HepG2 (cell line): ENCODE results near the gene LIFR. TPM values are rescaled to one million over a fixed set of nuclear protein-coding genes. Genes with fewer than 3 reads are reported as not detected.
"Not testable (repeated sequence)": the region's sequence is repeated elsewhere in the genome, so short reads cannot be mapped to it uniquely, and the experiment has no call there.

Source experiments
- ATAC-seq: fragments of 200-7000 bp; cut with Tn5 transposase; 3 replicates; pipeline ENCODE4 v1.9.1; 2020; ENCODE audit warnings: mild to moderate bottlenecking, moderate library complexity
- BruUV-seq: library from RNA; stranded (reverse); fragments of 400-500 nt; replicated peaks from 2 replicates; lab custom pipeline; 2021; lab: Mats Ljungman, UMichigan
- CTCF ChIA-PET: fragments of 300-600 bp; formaldehyde crosslinking; extraction: SDS; loops from one replicate; lab custom pipeline; 2021; ENCODE audit warnings: low total read pairs, inconsistent platforms, low intra/inter-chr PET ratio; lab: Yijun Ruan, JAX
- POLR2A ChIA-PET: fragments of 350-600 bp; sonication (Branson Sonifier 250); formaldehyde crosslinking; loops from one replicate; lab custom pipeline; 2020; ENCODE audit warnings: antibody characterized with exemption, inconsistent platforms; lab: Yijun Ruan, JAX
- DNase-seq: peaks from one replicate; pipeline ENCODE4 v3.0.0-alpha.2; 2015; ENCODE audit warnings: low spot score
- FAIRE-seq: peaks from 3 replicates; lab custom pipeline; 2011; peaks lifted over from hg19 to GRCh38; lab: Jason Lieb, UNC
- H2AFZ ChIP-seq: one replicate; pipeline ENCODE4 v1.6.1; 2011; ENCODE audit warnings: low read length, inconsistent platforms
- H3K27ac ChIP-seq: fragments of 300-600 bp; 3 replicates; pipeline ENCODE4 v1.8.0; 2011; ENCODE audit warnings: mixed run types, mild to moderate bottlenecking, mixed read lengths, low read length, inconsistent platforms; ENCODE audit not compliant: insufficient read depth; ENCODE audit errors: extremely low read length
- H3K27me3 ChIP-seq, 2 experiments: fragments of 200-600 bp in 1 of 2; 2 replicates in 1 of 2; 3 replicates in 1 of 2; pipeline versions ENCODE4 v1.6.0 to v1.8.0; 2011; ENCODE audit warnings: low read length in 2 of 2, mild to moderate bottlenecking in 2 of 2, moderate library complexity in 2 of 2, inconsistent platforms in 1 of 2; ENCODE audit not compliant: insufficient read depth in 2 of 2, control insufficient read depth in 1 of 2
- H3K36me3 ChIP-seq, 2 experiments: fragments of 200-600 bp in 1 of 2; replicated peaks in 1 of 2; 2 replicates in 1 of 2; 3 replicates in 1 of 2; pipeline versions ENCODE4 v1.5.1 to v1.8.0; 2011; ENCODE audit warnings: low read length in 2 of 2, inconsistent platforms in 1 of 2; ENCODE audit not compliant: insufficient read depth in 2 of 2, control insufficient read depth in 1 of 2
- H3K4me1 ChIP-seq: 2 replicates; pipeline ENCODE4 v1.5.1; 2012; ENCODE audit warnings: low read length, inconsistent platforms; ENCODE audit not compliant: insufficient read depth
- H3K4me2 ChIP-seq: 2 replicates; pipeline ENCODE4 v1.6.0; 2011; ENCODE audit warnings: low read depth, low read length, inconsistent platforms
- H3K4me3 ChIP-seq, 3 experiments: fragments of 200-600 bp in 1 of 3; sonication (generic), shearing (Covaris generic) in 1 of 3; replicated peaks in 1 of 3; 2 replicates each; pipeline ENCODE4 v1.5.1; 2011 to 2016; ENCODE audit warnings: low read length in 3 of 3, inconsistent platforms in 2 of 3, low read depth in 2 of 3, mild to moderate bottlenecking in 2 of 3, control low read depth in 1 of 3, mixed read lengths in 1 of 3; ENCODE audit not compliant: insufficient read depth in 1 of 3
- H3K79me2 ChIP-seq: one replicate; pipeline ENCODE4 v1.6.1; 2011; ENCODE audit warnings: low read length, inconsistent platforms; ENCODE audit not compliant: insufficient read depth
- H3K9ac ChIP-seq: 2 replicates; pipeline ENCODE4 v1.6.0; 2011; ENCODE audit warnings: mild to moderate bottlenecking, low read depth, low read length, inconsistent platforms; ENCODE audit not compliant: insufficient read depth
- H3K9me3 ChIP-seq: 2 replicates; pipeline ENCODE4 v1.5.1; 2012; ENCODE audit warnings: mild to moderate bottlenecking, low read length
- H4K20me1 ChIP-seq: 2 replicates; pipeline ENCODE4 v1.6.0; 2011; ENCODE audit warnings: inconsistent platforms, mild to moderate bottlenecking, low read length, moderate library complexity; ENCODE audit not compliant: insufficient read depth
- ARNT ChIP-seq: fragments of 450-650 bp; IDR thresholded peaks from 2 replicates; pipeline ENCODE4 v1.6.1; 2017
- ATRX ChIP-seq: sonication (generic); formaldehyde crosslinking; IDR thresholded peaks from 2 replicates; pipeline ENCODE4 v1.4.0; 2020; ENCODE audit warnings: missing genetic modification reagents, borderline replicate concordance
- SALL1 ChIP-seq: sonication (generic); formaldehyde crosslinking; IDR thresholded peaks from 2 replicates; pipeline ENCODE4 v1.8.0; 2022; ENCODE audit warnings: mild to moderate bottlenecking, missing genetic modification reagents
- TAF1 ChIP-seq: sonication (generic); formaldehyde crosslinking; IDR thresholded peaks from 2 replicates; pipeline ENCODE4 v1.4.0; 2020; ENCODE audit warnings: missing genetic modification reagents
- U2AF1 ChIP-seq: fragments of 200-400 bp; formaldehyde crosslinking; optimal IDR thresholded peaks from 2 replicates; pipeline ENCODE3; 2017; ENCODE audit warnings: mild to moderate bottlenecking, low read depth, low read length
- ZBED4 ChIP-seq: sonication (generic); formaldehyde crosslinking; IDR thresholded peaks from 2 replicates; pipeline ENCODE4 v1.4.0; 2020; ENCODE audit warnings: missing genetic modification reagents, borderline replicate concordance
- ZNF615 ChIP-seq: sonication (generic); formaldehyde crosslinking; IDR thresholded peaks from 2 replicates; pipeline ENCODE4 v1.5.0; 2020; ENCODE audit warnings: mild to moderate bottlenecking, missing genetic modification reagents, borderline replicate concordance
- WGBS: methylation state at CpG from one replicate; pipeline ENCODE4 v1.1.6; 2017; ENCODE audit warnings: low lambda C conversion rate; 5-methylcytosine and 5-hydroxymethylcytosine counted together
- in situ Hi-C: cut with HindIII; loops from 2 replicates; pipeline ENCODE4 v1.10.0; 2017; ENCODE audit warnings: low pct_unique_long_range_greater_than_20kb; ENCODE audit not compliant: extremely low pct_ligation_motif_present
- intact Hi-C: fragments of 100-400 bp; cut with micrococcal nuclease; formaldehyde crosslinking; loops from one replicate; pipeline ENCODE4 v1.10.0; 2022; ENCODE audit not compliant: unreplicated experiment
- polyA plus RNA-seq, 8 experiments: library from polyadenylated mRNA; depleted of rRNA in 3 of 8; stranded (reverse) in 7 of 8; unstranded in 1 of 8; fragments of >200 nt; fragmentation: Illumina TruSeq in 4 of 8; extraction: Trizol in 4 of 8; gene quantifications; 2 replicates each; pipeline versions ENCODE4 v1.2.1 to v1.2.3, GENCODE V29; 2011 to 2016; ENCODE audit warnings: low read depth in 4 of 8, missing spikeins in 1 of 8, mixed read lengths in 1 of 8; ENCODE audit not compliant: insufficient read depth in 1 of 8
- total RNA-seq, 5 experiments: library from RNA; depleted of rRNA; stranded (reverse); fragments of >200 nt; fragmentation: Illumina TruSeq; extraction: Trizol; gene quantifications; 2 replicates each; pipeline ENCODE4 v1.2.3, GENCODE V29; 2016; ENCODE audit warnings: low read depth in 1 of 5

Gene LIFR
- total and polyA plus RNA-seq, 2 of the 13 experiments (the other 11 are each of a cell fraction or from before 2014, with no cell fraction given) = 6.3 to 25.2 TPM

GRCh38 chr5:38519476-38519875 lies 37.0 kb downstream of the LIFR start (continued):
- no peak for TF ChIP-seq ZNF615
- TF ChIP-seq ARNT = no peak
- no peak for TF ChIP-seq ATRX (CRISPR knock-in tag)
- TF ChIP-seq U2AF1 = no peak
- no peak for TF ChIP-seq SALL1 (CRISPR knock-in tag)
- no peak for TF ChIP-seq ZBED4 (CRISPR knock-in tag)

GRCh38 chr5:38518341-38518740 lies 38.1 kb downstream of the LIFR start:
- CTCF ChIA-PET = no interaction called here
- intact Hi-C loops = loop anchor here (5.0 kb wide), 1 partner anchor 34 kb away; no protein-coding TSS in a partner anchor
- FAIRE-seq = no peak

GRCh38 chr5:38516649-38517048 lies 39.8 kb downstream of the LIFR start:
- ATAC-seq, H3K27me3 ChIP-seq, H4K20me1 ChIP-seq, FAIRE-seq, H2AFZ ChIP-seq, in situ Hi-C loops, H3K9me3 ChIP-seq, CTCF ChIA-PET, BruUV-seq, H3K9ac ChIP-seq, H3K27ac ChIP-seq, H3K4me2 ChIP-seq, H3K4me1 ChIP-seq, DNase-seq, POLR2A ChIA-PET, H3K79me2 ChIP-seq, H3K4me3 ChIP-seq: not testable (repeated sequence)
- H3K36me3 ChIP-seq = peaks cover 5 to 20% of the 10 kb centered on the region in 2 experiments; a peak in 4 of 5 replicates
- intact Hi-C loops = loop anchor here (5.0 kb wide), 1 partner anchor 36 kb away; no protein-coding TSS in a partner anchor
- WGBS = 100% methylated on average over 3 of the region's 3 CpGs

More at GRCh38 chr5:38518341-38518740, 38.1 kb downstream of the LIFR start:
- Histone ChIP-seq H2AFZ (no peak overlapping the region), H3K9me3 (no peaks in the 10 kb centered on the region), H3K36me3 (peaks cover 7 to 22% of the 10 kb centered on the region in 2 experiments; a peak in 3 of 5 replicates), H3K27ac (no peak overlapping the region), H3K79me2 (no peaks in the 10 kb centered on the region), H4K20me1 (no peaks in the 10 kb centered on the region), H3K27me3 (no peaks in the 10 kb centered on the region), H3K9ac (no peak overlapping the region), H3K4me2 (no peak overlapping the region), H3K4me1 (no peaks in the 10 kb centered on the region), H3K4me3 (no peak overlapping the region)
- TF ChIP-seq TAF1 (CRISPR knock-in tag) = no peak
- ATAC-seq (no peak), DNase-seq (no peak)
- POLR2A ChIA-PET = no interaction called here
- in situ Hi-C loops = no loop called here
- no TSS peak for BruUV-seq
- WGBS = 95% methylated on average over 1 of the region's 1 CpG
